GM18519 (cell line): ENCODE measurements around the gene PGBD4.
"Not testable (repeated sequence)": the region's sequence is repeated elsewhere in the genome, so short reads cannot be mapped to it uniquely, and the experiment has no call there.

Experiments used
- ATAC-seq: cut with Tn5 transposase; IDR thresholded peaks from one replicate; pipeline ENCODE4 v1.9.1; 2021; ENCODE audit warnings: mild to moderate bottlenecking, moderate library complexity; ENCODE audit not compliant: unreplicated experiment, low FRiP score

Gene PGBD4

GRCh38 chr15:34111488-34111887 is 9.6 kb downstream of the PGBD4 start:
- ATAC-seq: no peak

DNA sequence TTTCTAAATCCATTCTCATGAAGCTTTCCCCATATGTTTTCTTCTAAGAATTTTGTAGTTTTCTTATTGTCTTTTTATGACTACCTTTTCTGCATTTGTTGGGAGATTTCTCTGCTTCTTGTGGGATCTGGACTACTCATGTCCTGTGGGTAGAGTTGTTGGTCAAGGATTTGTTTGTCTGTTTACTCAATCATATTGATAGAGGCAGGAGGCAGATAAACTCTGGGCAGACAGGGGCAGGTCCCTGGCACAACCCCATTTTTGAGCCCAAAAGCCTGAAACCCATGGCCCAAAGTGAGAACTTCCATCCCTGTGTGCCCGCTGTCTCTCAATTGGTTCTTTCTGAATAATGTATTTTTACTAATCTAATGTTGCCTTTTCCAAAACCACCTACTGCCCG is 12.3 kb downstream of the PGBD4 start:
- no peak for ATAC-seq

- ATAC-seq: no peak
These were observed 12.9 kb downstream of the PGBD4 start for GRCh38 chr15:34114739-34115138.

- no peak for ATAC-seq
These were observed 14.7 kb downstream of the PGBD4 start for GRCh38 chr15:34116620-34117019.

DNA sequence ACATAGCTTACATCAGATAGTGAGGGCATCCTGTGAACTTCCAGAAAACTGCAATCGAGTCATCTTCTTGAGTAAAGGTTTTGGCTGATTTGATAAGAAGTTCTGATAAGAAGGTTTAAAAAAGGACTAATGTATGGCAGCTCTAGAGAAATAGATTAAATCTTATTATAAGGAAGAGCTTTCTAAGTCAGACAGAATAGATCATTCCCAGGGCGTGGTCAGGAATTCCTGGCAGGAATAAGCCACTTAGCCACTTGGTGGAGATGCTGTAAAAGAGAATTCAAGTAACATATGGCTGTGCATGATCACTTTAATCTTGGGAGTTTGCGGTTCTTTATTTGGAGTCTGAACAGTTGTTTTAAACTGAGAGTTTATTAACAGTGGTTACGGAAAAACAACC is 17.4 kb downstream of the PGBD4 start:
- ATAC-seq: no peak

GRCh38 chr15:34120420-34120819 is 18.5 kb downstream of the PGBD4 start:
- ATAC-seq: not testable (repeated sequence)

GRCh38 chr15:34121786-34122185 is 19.9 kb downstream of the PGBD4 start:
- not testable (repeated sequence) for ATAC-seq

DNA sequence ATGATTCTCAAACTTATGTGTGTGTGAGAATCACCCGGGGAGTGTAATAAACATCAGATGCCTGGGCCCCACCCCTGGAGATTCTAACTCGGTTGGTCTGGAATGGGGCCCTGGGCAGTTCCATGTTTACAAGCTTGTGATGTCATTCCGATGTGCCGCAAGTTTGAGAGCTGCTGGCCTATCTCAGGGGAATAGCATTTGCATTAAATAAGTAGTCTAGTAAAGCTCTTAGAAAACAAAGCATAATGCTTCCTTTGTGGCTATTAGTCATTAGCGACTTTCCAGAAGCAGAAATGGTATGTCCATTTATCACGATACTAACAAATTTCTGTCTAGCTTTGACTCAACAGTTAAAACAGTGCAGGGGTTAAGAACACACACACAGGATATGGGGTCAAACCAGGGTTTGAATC is 20.9 kb downstream of the PGBD4 start:
- peak; percentile 59 for ATAC-seq

DNA sequence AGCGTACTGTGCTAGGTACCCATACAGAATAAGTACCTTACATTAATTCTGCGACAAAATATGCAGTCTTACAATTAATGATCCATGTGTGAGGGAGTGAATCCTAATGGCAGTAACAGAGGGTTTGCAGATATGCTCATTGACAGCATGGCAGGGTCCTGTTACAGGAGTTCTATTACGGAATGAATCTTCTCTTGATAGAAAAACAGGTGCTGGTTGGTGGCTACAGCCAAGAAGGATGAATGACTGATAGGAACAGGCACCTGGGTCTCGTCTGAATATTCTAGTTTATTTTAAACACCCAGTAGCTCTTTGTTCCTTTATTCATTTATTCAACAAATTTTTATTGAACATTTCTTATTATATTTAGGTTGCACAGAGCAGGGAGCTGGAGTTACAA is 22.8 kb downstream of the PGBD4 start:
- ATAC-seq: no peak

DNA sequence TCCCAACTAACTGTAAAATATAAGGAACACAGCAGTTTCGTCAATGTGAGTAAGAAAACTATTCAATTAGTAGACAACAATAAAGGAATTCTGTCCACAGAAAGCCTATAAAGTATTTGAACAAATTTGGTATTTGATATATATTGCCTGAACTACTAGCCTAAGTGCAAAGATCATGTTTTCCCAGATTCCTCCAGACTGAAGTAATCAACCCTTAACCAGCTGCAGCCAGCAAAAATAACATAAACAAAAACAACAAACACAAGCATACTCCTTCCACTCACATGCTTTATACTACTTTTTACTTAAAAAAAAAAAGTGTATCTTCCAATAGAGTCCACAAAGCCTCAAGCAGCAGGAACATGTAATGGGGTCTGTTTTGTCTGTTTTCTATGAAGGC is 24.1 kb downstream of the PGBD4 start:
- no peak for ATAC-seq

DNA sequence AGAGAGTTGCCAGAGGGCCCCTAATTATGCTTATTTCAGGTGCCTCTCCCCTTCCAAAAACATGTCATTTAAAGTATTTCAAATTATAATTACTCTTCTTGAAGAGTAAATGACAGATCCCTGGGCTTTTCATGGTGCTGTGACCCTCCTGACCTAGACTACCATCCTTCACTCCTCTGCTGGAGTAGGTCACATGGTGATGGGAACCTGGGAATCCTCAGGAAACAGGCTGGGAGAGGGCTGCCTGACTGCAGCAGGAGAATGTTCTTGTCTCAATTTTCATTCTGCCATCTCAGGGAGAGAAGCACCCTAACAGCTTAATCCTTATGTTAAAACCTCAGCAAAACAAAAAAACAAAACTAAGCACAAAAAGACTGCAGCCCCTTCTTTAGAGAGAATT is 24.6 kb downstream of the PGBD4 start:
- no peak for ATAC-seq

DNA sequence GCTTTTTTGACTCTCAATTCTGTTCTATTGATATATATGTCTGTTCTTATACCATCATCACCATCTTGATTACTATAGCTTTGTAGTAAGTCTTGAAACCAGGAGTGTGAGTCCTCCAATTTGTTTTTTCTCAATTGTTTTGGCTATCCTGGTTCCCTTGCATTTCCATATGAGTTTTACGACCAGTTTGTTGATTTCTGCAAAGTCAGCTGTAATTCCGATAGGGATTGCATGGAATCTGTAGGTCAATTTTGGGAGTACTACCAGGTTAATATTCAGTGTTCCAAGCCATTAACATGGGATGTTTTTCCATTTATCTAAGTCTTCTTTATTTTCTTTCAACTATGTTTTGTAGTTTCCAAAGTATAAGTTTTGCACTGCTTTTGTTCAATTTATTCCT is 27.0 kb downstream of the PGBD4 start:
- ATAC-seq: no peak

- ATAC-seq: no peak
These were observed 31.0 kb downstream of the PGBD4 start for GRCh38 chr15:34132881-34133280.

DNA sequence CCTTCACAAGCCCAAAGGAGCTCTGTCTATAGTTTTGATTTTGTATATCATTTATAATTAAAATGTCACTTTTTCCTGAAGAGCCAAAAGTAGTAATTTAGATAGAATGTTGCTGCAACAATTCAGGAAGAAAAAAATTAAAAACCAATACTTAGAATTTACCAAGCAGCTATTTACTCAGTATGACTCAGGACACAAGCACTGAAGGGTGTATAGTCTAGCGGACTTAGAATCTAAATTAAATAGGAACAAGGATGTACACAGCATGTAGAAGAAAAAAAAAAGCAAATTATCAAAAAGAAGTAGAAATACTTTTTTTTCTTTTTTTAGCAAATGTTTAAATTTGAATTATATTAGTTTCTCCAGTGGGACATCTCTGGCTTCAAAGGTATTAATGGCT is 31.6 kb downstream of the PGBD4 start:
- ATAC-seq: no peak

DNA sequence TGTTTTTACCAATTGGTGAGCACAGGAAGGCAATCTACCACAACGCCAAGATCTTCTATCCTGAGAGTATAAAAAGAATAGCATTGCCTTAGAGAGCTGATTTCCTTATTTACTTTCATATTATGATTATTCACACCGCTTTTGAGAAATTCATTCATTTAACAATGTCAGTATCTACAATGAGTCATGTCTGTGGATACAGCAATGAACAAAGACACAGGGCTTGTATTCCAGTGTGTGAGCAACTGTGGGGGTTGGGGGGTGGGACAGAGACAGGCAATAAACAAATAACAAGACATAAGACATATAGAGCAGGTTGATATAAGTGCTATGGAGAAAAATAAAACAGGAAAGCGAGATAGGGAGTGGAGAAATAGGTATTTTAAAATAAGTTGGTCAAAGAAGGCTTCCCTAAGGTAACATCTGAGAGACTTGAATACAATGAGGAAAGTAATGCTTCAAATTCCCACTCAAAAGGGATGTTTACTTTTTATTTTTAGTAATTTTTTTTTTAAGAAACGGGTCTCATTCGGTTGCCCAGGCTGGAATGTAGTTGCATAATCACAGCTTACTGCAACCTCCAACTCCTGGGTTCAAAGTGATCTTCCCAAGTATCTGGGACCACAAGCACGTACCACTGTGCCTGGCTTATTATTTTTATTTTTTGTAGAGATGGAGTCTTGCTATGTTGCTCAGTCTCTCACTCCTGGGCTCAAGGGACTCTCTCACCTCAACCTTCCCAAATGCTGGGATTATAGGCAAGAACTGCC is 45.7 kb downstream of the PGBD4 start:
- no peak for ATAC-seq

DNA sequence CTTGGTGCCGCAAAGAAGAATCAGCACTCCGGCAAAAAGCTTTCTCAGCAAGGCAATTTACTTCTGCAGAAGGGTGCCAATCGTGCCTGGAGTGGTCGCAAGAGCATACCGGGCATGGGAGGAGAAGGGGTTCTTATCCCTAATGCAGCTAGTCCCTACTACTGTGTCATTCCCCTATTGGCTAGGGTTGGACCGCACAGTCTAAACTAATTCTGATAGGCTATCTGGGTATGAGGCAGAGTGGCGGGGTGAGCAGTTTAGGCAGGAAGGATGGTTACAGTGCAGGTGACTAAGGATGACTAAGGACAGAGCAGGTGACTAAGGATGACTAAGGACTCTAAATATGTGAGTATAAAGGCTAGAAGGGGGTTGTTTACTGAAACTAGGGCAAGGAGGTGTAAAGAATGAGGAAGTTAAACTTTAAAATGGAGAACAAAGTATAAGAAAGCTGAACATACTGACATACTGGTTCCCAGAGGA is 52.9 kb downstream of the PGBD4 start:
- ATAC-seq: no peak

DNA sequence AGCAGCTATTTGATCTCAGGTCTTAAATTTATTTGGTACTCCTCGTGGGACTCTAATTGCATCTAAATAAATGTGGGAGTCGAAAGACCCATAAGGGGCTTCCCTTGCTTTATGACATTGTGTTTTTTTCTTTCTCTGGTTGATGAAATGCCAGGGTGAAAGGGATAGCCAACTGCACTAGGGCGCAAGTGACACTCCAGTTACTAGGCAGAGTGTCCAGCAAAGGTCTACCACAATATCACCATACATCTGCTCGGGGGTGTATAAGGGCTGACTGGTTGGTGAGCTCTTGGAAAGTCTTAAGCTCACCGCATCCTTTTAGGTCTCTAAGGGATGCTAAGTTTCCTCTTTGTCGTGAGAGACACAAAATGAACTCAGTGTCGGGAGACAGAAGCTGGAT is 54.0 kb downstream of the PGBD4 start:
- ATAC-seq: no peak
